GM18520 (cell line): ENCODE measurements around the gene RGS12.
A peak's percentile ranks its signal among the peaks of the same experiment; 100 is the strongest.

ENCODE experiments used
- ATAC-seq: cut with Tn5 transposase; IDR thresholded peaks from one replicate; pipeline ENCODE4 v1.9.1; 2021; ENCODE audit not compliant: unreplicated experiment

RGS12 gene

DNA sequence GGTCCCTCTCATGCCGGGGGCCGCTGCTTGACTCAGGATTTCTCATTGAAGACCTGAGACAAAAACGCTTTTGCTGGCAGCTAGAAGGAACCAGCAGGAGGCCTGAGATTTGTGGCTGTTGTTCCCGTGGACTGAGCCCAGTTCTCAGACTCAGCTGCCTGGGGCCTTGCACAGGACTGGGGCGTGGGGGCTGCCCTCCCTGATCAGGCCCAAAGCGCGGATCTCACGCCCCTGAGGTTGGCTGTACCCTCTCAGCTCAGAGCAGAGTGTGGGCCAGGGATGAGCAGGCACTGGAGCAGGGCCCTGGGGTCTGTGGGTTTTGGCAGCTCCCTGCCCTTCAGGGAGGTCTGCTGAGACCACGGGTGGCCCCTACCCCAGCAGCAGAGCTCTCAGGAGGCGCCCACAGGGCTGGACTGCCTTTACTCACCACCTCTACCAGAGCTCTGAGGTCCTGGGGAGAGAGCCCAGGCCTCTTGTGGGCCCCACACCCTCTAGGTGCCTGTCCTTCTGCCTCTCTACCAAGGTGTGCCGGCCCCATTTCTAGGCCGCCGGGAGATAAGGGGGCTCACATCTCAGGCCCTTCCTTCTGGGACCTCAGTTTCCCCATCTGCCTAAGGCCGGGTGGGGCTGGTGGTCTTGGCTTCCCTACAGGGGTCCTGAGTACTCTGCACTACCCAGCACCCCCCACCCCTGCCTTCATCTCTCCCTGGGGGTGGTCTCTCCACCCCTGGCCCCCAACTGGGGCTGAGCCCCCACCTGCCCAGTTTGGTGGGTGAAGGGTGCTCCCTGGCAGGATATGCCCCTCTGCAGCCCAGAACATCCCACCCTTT is 38.3 kb upstream of the RGS12 start:
- no peak for ATAC-seq

DNA sequence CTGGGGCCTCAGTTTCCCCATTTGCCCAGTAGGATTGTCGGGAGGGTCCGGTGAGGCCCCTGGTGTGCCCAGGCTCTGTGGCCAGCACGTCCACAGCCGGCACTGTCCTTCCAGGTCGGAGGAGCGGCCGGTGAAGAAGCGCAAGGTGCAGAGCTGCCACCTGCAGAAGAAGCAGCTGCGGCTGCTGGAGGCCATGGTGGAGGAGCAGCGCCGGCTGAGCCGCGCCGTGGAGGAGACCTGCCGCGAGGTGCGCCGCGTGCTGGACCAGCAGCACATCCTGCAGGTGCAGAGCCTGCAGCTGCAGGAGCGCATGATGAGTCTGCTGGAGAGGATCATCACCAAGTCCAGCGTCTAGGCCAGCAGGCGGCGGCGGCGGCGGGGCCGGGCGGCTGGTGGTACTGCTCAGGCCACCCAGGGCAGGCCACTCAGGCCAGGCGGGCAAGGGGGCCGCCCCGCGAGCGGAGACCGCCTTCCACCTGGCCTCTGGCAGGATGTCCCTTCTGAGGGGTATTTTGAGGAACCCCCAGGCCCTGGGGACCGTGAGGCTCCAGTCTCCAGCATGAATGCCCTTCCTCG is 37.1 kb upstream of the RGS12 start:
- no peak for ATAC-seq

DNA sequence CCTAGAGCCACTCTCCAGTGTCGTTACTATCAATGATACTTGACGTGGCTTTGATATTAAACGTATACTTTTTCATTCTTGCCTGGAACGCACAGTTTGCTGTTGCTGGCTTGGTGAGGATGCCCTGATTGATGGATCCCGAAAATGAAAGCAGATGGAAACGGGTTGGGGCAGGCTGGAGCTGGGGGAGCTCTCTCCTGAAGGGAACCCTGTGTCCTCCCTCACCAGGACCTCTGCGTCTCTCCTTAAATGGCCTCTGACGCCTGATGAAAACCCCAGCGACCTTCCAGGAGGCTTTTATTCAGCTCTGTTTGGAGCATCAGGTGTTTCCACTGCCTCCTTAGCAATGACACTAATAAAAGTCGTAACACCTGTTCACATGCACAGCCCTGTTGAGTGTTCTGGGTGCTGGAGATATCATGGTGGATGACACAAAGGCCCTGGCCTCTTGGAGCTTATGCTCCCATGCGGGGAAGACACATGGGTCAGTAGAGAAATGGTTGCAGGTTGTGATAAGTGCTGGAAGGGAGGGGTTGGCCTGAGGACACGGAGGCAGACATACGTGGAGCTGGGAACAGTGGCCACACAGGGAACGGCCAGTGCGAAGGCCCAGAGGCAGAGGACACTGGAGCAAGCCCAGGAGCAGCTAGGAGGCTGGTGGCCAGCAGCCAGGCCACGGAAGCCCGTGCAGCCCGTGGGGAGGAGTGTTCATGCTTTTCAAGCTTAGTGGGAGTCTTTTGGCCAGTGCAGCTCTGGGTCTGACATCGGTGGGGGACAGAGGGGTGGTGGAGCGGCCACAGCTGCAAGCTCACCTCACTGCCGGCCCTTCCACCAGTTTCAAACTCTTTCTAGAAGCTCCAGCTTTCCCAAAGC is 36.4 kb upstream of the RGS12 start:
- no peak for ATAC-seq

DNA sequence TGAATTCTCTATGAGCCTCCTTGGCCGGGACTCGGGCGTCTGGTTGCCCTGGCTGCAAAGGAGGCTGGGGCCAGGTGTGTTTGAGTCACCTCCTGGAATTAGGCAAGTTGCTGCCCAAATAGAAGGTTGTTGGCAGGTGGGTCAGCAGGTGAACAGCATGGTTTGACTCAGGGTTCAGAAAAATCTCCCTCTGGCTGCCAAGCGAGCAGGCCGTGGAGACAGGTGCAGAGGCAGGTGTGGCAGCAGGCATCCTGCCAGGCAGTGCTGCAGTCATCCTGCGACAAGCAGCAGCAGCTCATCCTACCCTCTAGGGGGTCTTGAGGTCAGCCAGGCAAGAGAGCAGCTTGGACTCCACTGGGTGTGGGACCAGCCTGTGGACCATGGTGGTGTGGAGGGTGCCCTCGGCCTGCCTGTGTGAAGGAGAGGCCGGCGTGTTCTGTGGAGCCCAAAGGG is 35.7 kb upstream of the RGS12 start:
- ATAC-seq = no peak

DNA sequence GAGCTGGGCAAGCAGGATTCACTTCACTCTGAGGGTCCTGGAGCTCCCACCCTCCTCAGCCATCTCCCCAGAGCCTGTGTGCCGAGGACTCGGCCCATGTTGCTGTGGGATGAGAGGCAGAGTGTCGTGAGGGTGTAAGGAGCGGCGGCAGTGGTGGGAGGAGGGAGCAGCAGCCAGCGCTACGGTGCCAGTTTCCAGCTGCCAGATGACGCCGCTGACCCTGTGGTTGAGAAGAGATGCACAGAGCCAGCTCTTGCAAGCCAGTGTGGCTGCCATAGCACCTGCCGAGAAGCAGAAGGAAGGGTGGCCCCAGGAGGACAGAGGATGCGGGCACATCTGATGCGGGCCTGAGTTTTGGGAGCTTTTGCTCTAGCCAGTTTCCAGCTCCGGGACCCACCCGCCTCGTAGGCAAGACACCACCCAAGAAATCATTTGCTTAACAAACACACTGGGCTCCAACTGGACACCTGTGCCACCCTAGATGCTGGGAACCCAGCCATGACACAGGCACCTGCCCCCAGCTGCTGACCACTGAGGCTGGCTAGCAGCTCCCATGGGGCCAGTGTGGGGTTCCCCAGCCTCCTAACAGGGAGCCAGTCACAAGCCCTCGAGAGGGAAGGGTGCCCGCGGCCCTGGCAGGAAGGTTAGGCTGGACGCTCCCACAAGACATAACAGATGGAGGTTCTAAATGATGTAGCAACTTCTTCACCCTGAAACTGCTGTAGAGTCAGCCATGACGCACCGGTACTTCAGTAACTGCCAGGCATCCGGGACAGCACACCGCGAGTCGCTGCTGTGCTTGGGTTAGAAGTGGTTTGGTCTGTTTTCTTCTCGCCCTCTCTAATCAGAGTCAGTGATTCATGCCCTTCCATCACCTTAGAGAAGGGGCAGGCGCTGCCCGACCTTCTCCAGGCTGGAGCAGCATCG is 35.0 kb upstream of the RGS12 start:
- ATAC-seq = peak; percentile 39

DNA sequence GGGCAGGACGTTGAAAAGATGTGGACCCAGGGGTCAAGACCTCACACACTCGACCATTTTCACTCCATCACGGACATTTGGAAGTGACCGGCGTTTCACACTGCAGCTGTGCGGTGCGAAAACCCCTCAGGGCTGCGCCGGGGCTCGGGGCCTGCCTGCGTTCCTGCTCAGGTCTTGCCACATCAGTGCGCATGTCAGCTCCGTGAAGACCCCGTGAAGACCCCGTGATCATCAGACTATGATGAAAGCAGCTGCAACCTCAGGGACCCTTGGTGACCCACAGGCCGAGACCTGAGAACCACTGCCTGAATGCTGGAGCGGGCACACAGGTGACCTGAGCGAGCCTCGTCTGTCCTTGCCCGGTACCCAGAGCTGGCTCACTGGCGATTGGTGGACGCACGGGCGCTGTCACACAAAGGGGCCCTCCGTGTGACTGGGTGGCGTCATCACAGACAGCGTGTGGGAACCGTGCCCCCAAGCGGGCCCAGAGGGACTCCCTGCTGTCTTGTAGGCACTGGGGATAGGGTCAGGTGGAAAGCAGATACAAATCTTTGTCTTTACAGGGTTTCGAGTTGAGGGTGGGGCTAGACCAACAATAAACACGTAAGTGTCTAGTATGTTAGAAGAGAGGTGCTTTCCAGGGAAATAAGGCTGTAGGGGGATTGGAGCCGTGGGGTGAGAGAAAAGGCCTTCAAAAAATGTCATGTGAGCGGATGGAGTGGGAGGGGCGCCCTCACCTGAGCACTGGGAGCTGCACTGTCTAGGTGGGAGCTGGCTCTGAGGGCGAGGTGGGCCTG is 31.2 kb upstream of the RGS12 start:
- no peak for ATAC-seq

DNA sequence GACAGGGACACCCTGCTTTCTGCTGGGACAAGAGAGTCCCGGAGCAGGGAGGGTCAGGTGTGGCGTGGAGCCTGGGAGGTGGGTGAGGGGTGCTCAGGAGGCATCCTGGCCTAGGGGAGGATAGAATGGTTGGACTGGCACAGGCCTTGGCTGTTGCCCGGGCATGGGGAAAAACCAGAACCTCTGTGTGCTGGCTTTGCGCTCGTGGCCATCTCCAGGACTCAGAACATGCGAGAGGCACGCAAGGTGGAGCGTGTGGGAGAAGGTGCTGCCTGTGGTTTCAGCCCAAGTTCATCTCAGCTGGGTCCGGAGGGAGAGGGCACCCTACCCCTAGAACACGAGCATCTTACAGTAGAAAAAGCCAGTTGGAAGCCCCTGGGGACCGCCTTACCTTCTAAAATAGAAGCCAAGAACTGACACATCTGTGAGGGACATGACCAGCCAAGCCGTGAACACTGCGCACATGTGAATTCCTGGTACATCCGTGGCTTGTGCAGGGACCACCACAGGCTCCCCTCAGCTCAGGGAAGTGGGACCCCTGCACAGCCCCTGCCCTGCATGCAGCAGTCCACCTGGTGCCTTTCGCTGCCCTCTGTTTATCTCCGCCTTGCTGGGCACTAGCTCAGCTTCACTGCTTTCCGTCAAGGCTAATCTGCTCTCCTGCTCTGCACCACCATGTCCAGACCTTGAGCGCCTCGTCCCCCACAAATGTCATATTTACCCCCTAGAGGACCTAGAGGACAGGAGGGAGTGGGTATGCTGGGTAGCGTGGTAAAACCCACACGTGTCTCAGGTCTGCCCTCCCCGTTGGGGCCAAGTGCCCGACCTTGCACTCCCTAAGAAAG is 30.4 kb upstream of the RGS12 start:
- no peak for ATAC-seq

DNA sequence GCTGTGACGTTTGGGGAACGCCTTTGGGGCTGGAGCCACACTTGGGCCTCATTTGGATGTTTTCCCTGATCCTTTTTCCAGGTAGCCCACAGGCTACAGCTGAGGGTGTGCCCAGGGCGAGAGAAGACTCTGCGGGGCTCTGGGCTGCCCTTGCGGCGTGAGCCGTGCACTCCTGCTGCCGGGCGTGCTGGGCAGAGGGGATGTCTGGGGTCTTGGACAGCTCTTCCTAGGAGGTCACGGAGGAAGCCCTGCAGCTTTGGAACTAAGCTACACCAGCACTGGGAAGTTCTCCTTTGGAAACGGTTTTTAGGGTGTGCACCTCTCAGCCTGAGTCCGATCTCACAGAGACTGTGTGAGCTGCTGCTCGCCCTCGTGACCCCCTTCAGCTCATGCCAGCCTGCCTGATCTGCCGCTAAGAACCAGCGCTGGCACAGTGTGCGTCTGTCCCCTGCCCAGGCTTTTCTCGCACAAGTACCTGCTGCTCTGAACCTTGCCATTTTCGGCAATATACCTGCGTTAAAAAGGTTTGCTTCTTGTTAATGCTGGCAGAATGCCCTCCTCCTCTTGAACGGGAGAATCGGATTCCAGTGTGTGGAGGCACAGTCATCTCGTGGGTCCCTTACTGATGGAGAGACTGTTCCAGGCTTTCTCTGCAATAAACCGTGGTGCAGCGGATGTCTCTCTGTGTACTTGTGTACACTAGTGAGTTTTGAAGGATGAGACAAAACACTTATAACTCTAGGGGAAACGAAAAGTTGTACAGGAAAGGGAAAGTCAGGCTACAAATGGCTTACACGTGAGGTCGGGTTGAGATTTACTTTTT is 29.6 kb upstream of the RGS12 start:
- no peak for ATAC-seq

DNA sequence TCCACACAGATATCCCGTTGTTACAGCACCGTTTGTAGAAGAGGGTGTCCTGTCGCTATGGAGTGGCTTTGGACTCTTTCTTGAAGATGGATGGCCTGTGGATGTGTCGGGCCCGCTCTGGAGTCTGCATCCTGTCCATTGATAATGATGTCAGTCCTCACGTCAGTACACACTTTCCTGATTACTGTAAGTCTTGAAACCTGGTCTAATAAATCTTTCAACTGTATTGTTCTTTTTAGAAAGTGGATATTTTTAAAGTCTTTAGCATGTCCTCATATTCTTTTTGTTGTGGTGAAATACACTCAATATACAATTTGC is 29.0 kb upstream of the RGS12 start:
- ATAC-seq = no peak

DNA sequence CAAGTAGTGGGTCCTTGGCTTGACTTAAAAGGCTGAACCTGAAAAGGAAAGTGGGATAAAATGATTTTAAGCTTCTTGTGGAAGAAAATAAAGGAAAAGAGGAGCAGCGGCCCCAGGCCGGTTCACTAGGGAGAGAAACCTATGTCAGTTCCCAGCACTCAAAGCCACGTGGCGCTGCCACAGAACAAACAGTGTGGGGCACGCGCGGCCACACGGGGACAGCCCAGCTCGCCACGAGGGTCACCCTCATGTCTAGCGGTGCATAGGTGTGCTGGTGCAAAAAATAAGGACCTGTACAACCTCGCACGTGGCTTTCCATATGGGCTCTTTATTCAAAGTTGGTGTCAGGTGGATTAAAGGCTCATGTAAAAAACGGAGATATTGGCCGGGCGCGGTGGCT is 26.7 kb upstream of the RGS12 start:
- ATAC-seq = no peak

DNA sequence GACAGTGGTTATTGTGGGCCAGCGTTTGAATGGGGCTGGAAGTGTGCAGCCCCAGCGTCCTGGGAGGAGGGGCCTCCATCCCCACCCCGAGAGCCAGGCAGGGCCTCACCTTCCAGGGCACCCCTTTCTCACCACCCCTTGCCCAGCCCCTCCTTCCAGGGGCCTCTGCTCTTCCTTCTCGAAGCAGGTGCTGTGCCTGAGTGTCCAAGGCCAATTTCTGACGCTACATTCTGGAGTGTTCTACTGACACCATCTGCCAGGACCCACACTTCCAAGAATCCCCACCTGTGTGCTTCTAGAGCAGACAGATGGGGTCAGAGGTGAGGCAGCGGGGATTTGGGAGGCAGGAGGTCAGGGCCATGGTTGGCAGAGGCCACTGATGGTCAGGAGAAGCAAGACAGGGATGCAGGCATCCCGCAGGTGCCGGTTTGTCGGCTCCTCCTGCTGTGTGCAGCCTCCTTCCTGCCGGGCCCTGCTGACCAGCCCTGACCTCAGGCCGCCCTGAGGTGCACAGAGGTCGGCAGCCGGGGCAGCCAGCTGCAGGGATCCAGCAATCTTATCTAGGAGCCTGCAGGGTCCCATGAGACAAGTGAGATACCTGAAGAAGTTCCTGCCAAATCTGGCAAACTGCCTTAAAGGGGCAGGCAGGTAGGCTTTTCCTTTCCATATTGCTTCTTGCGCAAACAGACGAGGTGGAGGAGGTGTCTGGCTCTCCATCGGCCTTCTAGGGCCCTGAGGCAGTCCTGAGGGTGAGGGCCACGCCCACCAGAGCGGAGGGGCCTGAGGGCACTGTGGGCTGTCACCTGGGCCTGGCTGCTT is 25.0 kb upstream of the RGS12 start:
- no peak for ATAC-seq

DNA sequence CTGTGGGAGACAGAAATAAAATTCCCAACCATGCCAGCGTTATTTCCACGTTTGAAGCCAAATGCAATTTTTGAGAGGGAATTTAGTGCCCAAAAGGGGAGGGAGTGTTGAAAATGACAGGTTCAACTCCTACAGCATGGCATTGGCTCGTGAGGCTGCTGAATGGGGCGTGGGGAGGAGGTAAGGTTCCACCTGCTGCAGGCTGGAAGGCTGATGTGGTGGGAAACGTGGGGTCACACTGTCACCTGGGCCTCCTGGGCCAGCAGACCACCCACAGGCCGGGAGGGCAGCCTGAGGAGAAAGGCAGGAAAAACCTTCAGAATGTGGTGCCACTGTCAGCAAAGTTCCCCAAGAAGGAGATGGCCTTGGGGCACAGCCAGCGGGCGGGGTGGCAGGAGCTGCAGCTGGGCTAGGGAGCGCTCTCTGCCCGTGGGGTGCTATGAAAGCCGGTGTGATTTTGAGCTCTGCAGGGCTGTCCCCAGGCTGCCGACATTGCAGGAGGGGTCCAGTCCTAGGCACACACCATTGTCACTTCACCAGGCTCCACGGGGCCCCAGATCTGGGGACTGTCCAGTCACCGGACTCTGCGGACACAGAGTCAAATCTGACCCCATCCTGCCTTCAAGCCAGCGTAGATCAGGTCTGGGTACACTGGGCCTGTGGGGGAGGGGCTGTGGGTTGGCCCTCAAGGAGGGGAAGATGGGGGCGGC is 24.3 kb upstream of the RGS12 start:
- ATAC-seq = no peak

DNA sequence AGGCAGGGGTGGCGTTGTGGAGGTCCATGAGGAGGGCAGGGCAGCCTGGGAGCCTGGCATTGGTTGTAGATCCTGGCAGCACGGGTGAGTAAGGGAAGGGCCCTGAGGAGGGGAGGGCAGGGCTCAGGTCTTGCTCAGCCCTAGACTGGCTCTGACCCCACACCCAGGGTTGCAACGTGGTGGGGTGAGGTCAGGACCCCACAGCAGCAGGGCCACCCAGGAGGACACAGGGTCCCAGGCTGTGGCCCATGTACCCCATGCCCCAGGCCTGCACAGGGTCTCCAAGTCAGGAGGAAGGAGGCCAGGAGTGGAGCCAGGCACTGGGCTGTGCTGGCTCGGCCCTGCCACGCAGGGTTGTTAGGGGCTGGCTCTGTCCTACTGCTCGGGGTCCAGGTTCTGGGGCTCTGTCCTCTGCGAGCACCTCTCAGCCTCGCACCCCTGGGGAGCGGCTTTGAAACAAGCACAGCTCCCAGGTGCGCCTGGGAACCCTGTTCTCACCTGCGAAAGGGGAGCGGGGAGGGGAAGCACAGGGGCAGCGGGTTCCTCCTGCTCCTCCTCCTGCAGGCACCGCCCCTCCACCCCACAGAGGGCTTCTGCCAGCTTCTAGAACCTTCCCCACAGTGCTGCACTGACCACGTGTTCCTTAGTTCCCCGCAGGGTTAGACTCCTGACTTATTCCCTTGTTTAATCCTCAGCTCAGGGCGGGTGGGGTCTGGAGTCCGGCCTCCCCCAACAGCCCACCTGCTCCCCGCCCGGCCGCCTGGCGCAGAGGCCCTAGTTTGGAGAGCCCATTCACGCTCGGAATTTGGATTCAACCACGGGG is 23.5 kb upstream of the RGS12 start:
- ATAC-seq = no peak

DNA sequence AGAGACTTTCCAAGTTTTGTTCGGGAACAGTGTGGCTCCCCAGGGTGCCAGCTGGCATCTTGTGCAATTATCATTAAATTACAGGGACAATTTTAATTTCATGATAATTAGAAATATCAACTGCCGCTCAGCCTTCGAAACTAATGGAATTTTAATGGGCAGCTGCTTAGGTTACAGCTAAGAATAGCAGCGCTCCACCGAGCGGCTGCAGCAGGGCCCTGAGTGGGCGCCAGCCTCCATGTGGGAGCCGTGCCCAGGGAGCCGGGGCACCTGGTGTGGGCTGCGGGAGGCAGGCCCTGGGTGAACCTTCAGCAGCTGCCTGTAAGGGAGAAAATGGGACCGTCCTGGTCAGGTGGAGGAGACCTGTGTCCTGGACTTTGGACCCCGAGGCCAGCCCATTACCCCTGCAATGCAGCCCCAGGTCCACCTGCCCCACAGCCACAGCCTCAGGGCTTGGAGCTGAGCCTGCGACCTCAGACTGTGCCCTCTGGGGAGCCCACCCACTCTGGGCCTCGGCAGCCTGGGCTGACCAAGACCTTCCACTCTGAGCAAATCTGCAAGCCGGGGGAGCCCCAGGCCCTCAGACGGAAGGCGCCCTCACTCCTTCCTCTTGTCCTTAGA is 22.7 kb upstream of the RGS12 start:
- no peak for ATAC-seq

DNA sequence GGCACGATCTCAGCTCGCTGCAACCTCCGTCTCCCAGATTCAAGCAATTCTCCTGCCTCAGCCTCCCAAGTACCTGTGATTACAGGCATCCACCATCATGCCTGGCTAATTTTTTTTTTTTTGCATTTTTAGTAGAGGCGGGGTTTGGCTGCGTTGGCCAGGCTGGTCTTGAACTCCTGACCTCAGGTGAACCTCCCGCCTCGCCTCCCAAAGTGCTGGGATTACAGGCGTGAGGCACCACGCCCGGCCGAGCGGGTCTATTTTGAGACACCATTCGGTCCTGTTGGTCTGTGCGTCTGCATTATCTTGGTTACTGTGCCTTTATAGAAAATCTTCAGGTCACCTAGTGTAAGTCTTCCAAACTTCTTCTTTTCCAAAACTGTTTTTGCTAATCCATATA is 21.7 kb upstream of the RGS12 start:
- ATAC-seq = no peak

DNA sequence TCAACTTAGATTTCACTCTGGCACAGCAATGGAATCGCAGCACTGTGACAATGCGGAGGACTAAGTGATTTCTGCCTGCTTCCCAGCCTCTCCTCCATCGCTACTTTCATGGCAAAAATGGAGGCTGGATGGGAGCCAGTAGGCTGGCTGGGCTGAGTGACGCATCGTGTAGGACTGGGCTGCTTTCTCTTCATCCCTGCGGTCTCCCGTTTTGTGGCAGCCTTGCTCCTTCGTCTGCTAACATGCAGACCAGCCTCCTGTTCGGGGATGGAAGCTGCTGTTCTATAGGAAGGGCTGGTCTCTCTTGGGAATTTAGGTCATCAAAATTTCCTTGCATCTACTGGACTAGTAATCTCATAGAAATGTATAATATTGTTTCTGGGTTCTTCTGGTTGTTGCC is 15.8 kb upstream of the RGS12 start:
- no peak for ATAC-seq
